Adrenal gland (tissue), 5 donors: ENCODE results near the gene HOXC11.

Source experiments
- CTCF ChIP-seq, 6 experiments: fragments of 450-650 bp in 4 of 6; fragments of 200-600 bp in 2 of 6; sonication (generic) in 1 of 6; IDR thresholded peaks; 1 replicate in 5 of 6; 2 replicates in 1 of 6; pipeline versions ENCODE4 v1.5.1 to v1.8.0; 2016 to 2021; ENCODE audit warnings: antibody characterized with exemption in 6 of 6, mild to moderate bottlenecking in 2 of 6, moderate library complexity in 1 of 6
- POLR2A ChIP-seq, 2 donors: fragments of 450-650 bp; IDR thresholded peaks; one replicate each; pipeline ENCODE4 v1.6.1; 2017; ENCODE audit warnings: antibody characterized with exemption in 2 of 2, mild to moderate bottlenecking in 2 of 2, moderate library complexity in 1 of 2
- donor health status: DM: no; HTN: no; CAD: no.

- TF ChIP-seq CTCF (IDR thresholded peaks at IDR 0.05) (no peak), POLR2A (IDR thresholded peaks at IDR 0.05) (no peak)
Observed at GRCh38 chr12:53924521-53925405, 48.2 kb upstream of the HOXC11 start.
